ENCODE results near the gene TRIM3. TPM values are rescaled to one million over a fixed set of nuclear protein-coding genes. Genes with fewer than 3 reads are reported as not detected.

TRIM3 gene
- total RNA-seq, 1 donor from 2014 or later, result 30.3 TPM

DNA sequence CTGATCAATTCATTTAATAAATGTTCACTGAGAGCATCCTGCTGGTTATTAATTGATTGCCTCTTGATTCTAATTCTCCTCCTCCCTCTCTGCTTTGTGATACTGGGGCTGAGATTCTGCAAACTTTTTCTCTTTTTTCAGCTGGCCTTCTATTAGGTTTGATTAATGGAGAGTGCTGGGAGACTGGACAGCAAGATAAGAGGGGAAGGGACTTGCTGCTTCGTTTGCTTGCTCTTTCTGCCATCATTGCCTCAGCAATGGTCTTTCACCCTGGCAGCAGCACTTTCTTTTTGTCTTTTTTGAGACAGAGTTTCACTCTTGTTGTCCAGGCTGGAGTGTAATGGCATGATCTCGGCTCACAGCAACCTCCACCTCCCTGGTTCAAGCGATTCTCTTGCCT, 30.4 kb upstream of the TRIM3 start:
- H3K4me3 Mint-ChIP-seq, result no peak overlapping the region
- H3K4me1 Mint-ChIP-seq, result no peaks in the 10 kb centered on the region
- H3K27ac Mint-ChIP-seq, result no peak overlapping the region
- no peaks in the 10 kb centered on the region for H3K27me3 Mint-ChIP-seq (ENCODE audit: low read depth)
- no peak for DNase-seq (ENCODE audit: low spot score in 2 of 2, unreplicated experiment in 2 of 2)
- TF ChIP-seq, protein P1, sequence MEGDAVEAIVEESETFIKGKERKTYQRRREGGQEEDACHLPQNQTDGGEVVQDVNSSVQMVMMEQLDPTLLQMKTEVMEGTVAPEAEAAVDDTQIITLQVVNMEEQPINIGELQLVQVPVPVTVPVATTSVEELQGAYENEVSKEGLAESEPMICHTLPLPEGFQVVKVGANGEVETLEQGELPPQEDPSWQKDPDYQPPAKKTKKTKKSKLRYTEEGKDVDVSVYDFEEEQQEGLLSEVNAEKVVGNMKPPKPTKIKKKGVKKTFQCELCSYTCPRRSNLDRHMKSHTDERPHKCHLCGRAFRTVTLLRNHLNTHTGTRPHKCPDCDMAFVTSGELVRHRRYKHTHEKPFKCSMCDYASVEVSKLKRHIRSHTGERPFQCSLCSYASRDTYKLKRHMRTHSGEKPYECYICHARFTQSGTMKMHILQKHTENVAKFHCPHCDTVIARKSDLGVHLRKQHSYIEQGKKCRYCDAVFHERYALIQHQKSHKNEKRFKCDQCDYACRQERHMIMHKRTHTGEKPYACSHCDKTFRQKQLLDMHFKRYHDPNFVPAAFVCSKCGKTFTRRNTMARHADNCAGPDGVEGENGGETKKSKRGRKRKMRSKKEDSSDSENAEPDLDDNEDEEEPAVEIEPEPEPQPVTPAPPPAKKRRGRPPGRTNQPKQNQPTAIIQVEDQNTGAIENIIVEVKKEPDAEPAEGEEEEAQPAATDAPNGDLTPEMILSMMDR (IDR thresholded peaks at IDR 0.05; ENCODE audit: unreplicated experiment), result no peak
- H3K36me3 Mint-ChIP-seq, result no peaks in the 10 kb centered on the region
- no peaks in the 10 kb centered on the region for H3K9me3 Mint-ChIP-seq

DNA sequence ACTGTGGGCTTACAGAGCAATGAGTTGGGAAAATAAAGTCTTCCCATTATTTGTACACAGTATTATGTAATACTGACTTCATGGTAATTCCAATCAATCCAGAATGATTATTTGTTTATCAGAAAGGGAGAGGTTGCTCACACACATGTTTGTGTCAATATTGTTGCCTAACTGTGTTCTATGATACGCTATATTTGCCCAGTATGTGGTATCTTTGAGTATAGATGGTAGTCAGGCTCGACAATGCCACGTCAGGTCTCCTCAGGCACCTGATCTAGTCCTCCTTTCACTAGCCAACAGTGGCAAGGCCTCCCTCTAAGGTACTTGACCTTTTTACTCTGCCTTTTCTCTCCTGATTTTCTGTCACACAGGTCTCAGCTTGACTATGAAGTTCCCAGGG, 28.6 kb upstream of the TRIM3 start:
- Mint-ChIP-seq H3K4me1 (no peaks in the 10 kb centered on the region), H3K4me3 (no peak overlapping the region), H3K9me3 (no peaks in the 10 kb centered on the region), H3K27ac (no peak overlapping the region), H3K27me3 (ENCODE audit: low read depth) (no peaks in the 10 kb centered on the region), H3K36me3 (no peaks in the 10 kb centered on the region)
- DNase-seq (ENCODE audit: low spot score in 2 of 2, unreplicated experiment in 2 of 2), result no peak
- TF ChIP-seq, protein P1 (IDR thresholded peaks at IDR 0.05; ENCODE audit: unreplicated experiment), result no peak

DNA sequence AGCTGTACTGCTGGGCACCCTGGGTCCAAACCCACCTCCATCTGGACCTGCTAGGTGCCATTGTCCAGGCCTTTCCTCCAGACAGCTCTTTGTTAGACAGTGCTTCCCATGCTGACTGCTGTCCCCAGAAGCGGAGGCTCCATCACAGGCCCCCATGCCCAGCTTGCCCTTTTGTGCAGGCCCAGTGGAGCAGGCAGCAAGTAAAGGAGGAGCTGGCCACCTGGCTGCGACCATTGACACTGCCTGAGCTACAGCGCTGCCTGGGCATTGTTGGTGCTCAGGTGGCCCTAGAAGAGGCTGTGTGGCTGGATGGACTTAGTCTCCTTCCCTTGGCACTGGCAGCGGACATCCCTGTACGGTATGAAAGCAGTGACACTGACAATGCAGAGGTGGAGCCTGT, 24.8 kb upstream of the TRIM3 start:
- H3K36me3 Mint-ChIP-seq, result no peaks in the 10 kb centered on the region
- TF ChIP-seq, protein P1 (IDR thresholded peaks at IDR 0.05; ENCODE audit: unreplicated experiment), result no peak
- no peaks in the 10 kb centered on the region for H3K27me3 Mint-ChIP-seq (ENCODE audit: low read depth)
- no peak overlapping the region for H3K4me3 Mint-ChIP-seq
- H3K9me3 Mint-ChIP-seq, result no peaks in the 10 kb centered on the region
- no peaks in the 10 kb centered on the region for H3K4me1 Mint-ChIP-seq
- DNase-seq (ENCODE audit: low spot score in 2 of 2, unreplicated experiment in 2 of 2), result no peak
- no peak overlapping the region for H3K27ac Mint-ChIP-seq

DNA sequence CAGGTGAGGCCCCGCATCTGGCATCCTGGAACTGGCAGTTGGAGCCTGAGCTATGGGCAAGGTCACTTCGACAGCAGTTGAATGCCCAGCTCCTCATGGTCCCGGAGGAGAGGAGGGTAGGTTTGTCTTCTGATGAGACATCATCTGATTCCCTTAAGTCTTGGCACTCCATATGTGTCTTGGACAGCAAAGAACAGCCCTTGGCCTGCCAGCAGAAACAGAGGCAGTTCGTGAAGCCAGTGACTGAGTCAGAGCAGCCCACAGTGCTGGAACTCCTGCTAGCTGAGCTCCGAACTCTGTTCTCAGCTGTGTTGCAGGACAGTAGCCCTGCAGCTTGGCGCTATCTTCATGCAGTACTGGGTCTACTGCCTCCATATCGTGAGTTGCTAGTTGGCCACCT, 24.4 kb upstream of the TRIM3 start:
- no peaks in the 10 kb centered on the region for H3K9me3 Mint-ChIP-seq
- no peak for DNase-seq (ENCODE audit: low spot score in 2 of 2, unreplicated experiment in 2 of 2)
- H3K4me3 Mint-ChIP-seq, result no peak overlapping the region
- H3K27ac Mint-ChIP-seq, result no peak overlapping the region
- TF ChIP-seq, protein P1 (IDR thresholded peaks at IDR 0.05; ENCODE audit: unreplicated experiment), result no peak
- H3K27me3 Mint-ChIP-seq (ENCODE audit: low read depth), result no peaks in the 10 kb centered on the region
- no peaks in the 10 kb centered on the region for H3K4me1 Mint-ChIP-seq
- no peaks in the 10 kb centered on the region for H3K36me3 Mint-ChIP-seq

DNA sequence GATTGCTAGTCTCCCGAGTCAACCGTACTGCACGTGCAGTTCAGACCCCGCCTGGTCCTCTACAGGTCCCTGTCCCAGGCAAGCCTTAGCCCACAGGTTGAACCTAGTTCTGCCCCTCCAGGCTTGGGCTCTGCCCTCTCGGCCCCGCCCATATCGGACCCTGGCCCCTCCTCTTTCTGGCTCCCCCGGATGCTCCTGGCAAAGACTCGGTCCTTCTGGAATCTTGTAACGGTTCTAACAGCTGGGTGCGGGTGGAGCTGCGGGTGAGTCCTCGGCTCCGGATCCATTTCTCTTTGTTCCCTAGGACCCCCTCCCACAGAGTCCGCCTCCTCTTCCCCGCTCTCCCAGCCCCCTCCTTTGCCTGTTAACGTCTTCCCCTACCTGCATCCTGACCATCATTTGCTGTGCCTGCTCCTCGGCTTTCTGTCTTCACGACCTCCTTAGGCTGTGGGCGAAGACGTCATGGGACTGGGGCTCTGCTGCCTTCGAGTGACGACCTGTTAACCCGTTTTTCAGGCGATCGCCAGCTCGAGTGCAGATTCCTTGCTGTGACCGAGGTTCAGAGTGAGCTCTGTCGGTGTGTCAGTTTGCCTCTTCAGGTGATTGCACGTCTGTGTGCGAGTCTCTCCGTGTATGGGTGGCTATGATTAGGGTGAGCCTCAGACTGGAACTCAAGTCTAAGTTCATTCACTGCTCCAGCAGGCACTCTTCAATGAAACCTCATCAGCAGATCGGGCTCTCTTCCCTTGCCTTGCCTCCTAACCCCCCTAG, 23.5 kb upstream of the TRIM3 start, which contains the start of gene DNHD1:
Gene DNHD1, plus strand, starts transcription at position 212 of the 771 bp plus-strand sequence. CDS start 936 bp downstream, outside the sequence.
- Mint-ChIP-seq H3K9me3 (no peaks in the 10 kb centered on the region), H3K4me3 (no peak within 1 kb of the TSS), H3K36me3 (peaks cover 3% of the 10 kb centered on the region), H3K27ac (no peak within 1 kb of the TSS), H3K4me1 (no peaks in the 10 kb centered on the region), H3K27me3 (ENCODE audit: low read depth) (no peaks in the 10 kb centered on the region)
- TF ChIP-seq, protein P1 (IDR thresholded peaks at IDR 0.05; ENCODE audit: unreplicated experiment), result no peak
- no peak for DNase-seq (ENCODE audit: low spot score in 2 of 2, unreplicated experiment in 2 of 2)

All from mesothelial cell of epicardium (in vitro differentiated cells).